Vagina (tissue), 2 donors: ENCODE data around the gene BACE2.

Experiments used
- POLR2AphosphoS5 ChIP-seq, 2 donors: sonication (generic); formaldehyde crosslinking; IDR thresholded peaks; one replicate each; pipeline ENCODE4 v1.9.0; 2017; ENCODE audit warnings: antibody characterized with exemption in 2 of 2, mild to moderate bottlenecking in 2 of 2, low read depth in 1 of 2; ENCODE audit not compliant: insufficient read depth in 1 of 2
- TF ChIP-seq, protein P1 (sequence below), 3 experiments: fragments of 450-650 bp in 2 of 3; fragments of 200-600 bp in 1 of 3; sonication (generic) in 1 of 3; IDR thresholded peaks; one replicate each; pipeline ENCODE4 v1.5.1; 2017 to 2019; ENCODE audit warnings: antibody characterized with exemption in 3 of 3, mild to moderate bottlenecking in 2 of 3, moderate library complexity in 2 of 3

- TF ChIP-seq, protein P1, sequence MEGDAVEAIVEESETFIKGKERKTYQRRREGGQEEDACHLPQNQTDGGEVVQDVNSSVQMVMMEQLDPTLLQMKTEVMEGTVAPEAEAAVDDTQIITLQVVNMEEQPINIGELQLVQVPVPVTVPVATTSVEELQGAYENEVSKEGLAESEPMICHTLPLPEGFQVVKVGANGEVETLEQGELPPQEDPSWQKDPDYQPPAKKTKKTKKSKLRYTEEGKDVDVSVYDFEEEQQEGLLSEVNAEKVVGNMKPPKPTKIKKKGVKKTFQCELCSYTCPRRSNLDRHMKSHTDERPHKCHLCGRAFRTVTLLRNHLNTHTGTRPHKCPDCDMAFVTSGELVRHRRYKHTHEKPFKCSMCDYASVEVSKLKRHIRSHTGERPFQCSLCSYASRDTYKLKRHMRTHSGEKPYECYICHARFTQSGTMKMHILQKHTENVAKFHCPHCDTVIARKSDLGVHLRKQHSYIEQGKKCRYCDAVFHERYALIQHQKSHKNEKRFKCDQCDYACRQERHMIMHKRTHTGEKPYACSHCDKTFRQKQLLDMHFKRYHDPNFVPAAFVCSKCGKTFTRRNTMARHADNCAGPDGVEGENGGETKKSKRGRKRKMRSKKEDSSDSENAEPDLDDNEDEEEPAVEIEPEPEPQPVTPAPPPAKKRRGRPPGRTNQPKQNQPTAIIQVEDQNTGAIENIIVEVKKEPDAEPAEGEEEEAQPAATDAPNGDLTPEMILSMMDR (IDR thresholded peaks at IDR 0.05): no peak
- no peak for TF ChIP-seq POLR2AphosphoS5 (IDR thresholded peaks at IDR 0.05; ENCODE audit: insufficient read depth in 1 of 2, low read depth in 1 of 2)
These were observed 33.4 kb downstream of the BACE2 start for GRCh38 chr21:41201385-41201784.
